AG08396 (cell line): ENCODE results near the gene PPP2R3B.
"Not testable (repeated sequence)": the region's sequence is repeated elsewhere in the genome, so short reads cannot be mapped to it uniquely, and the experiment has no call there.

Source experiments
- DNase-seq: peaks from one replicate; pipeline ENCODE4 v3.0.0; 2012; ENCODE audit warnings: low spot score, mixed read lengths

The PPP2R3B gene

GRCh38 chrX:353566-354535 lies 32.9 kb downstream of the PPP2R3B start:
- DNase-seq = no peak

- no peak for DNase-seq
Measured at GRCh38 chrX:352582-353314, 34.0 kb downstream of the PPP2R3B start.

GRCh38 chrX:352181-352580 lies 34.5 kb downstream of the PPP2R3B start:
- no peak for DNase-seq

- DNase-seq = no peak
Measured at GRCh38 chrX:351736-352135, 35.0 kb downstream of the PPP2R3B start.

- not testable (repeated sequence) for DNase-seq
Measured at GRCh38 chrX:351324-351641, 35.4 kb downstream of the PPP2R3B start.

GRCh38 chrX:350534-351323 lies 36.0 kb downstream of the PPP2R3B start:
- no peak for DNase-seq

- DNase-seq = no peak
Measured at GRCh38 chrX:350148-350533, 36.6 kb downstream of the PPP2R3B start.

GRCh38 chrX:349702-350101 lies 37.0 kb downstream of the PPP2R3B start:
- DNase-seq = no peak

- DNase-seq = no peak
Measured at GRCh38 chrX:349196-349595, 37.5 kb downstream of the PPP2R3B start.

GRCh38 chrX:348461-349117 lies 38.1 kb downstream of the PPP2R3B start:
- peak; percentile 50 for DNase-seq

- no peak for DNase-seq
Measured at GRCh38 chrX:347351-348117, 39.2 kb downstream of the PPP2R3B start.

- DNase-seq = no peak
Measured at GRCh38 chrX:346034-346813, 40.5 kb downstream of the PPP2R3B start.

- no peak for DNase-seq
Measured at GRCh38 chrX:345020-345925, 41.4 kb downstream of the PPP2R3B start.

- no peak for DNase-seq
Measured at GRCh38 chrX:344371-344901, 42.3 kb downstream of the PPP2R3B start.

GRCh38 chrX:341541-342101 lies 45.1 kb downstream of the PPP2R3B start:
- DNase-seq = no peak

GRCh38 chrX:340641-341423 lies 45.9 kb downstream of the PPP2R3B start:
- DNase-seq = no peak

GRCh38 chrX:340121-340520 lies 46.6 kb downstream of the PPP2R3B start:
- DNase-seq = no peak
